Esophagus muscularis mucosa (tissue), 4 donors: Measurements from ENCODE around the gene SLC9A6.

ENCODE experiments used
- EP300 ChIP-seq: sonication (generic); formaldehyde crosslinking; IDR thresholded peaks from one replicate; pipeline ENCODE4 v1.6.1; 2017; ENCODE audit warnings: antibody characterized with exemption
- POLR2A ChIP-seq: fragments of 450-650 bp; IDR thresholded peaks from one replicate; pipeline ENCODE4 v1.6.1; 2017; ENCODE audit warnings: antibody characterized with exemption, moderate library complexity, mild to moderate bottlenecking, low read depth
- POLR2AphosphoS5 ChIP-seq, 2 donors: sonication (generic); formaldehyde crosslinking; IDR thresholded peaks; one replicate each; pipeline ENCODE4 v1.6.1; 2017; ENCODE audit warnings: antibody characterized with exemption in 2 of 2
- TF ChIP-seq, protein P1 (sequence below), 3 experiments: fragments of 200-600 bp in 2 of 3; fragments of 450-650 bp in 1 of 3; sonication (generic) in 2 of 3; IDR thresholded peaks; one replicate each; pipeline ENCODE4 v1.5.1; 2017 to 2019; ENCODE audit warnings: antibody characterized with exemption in 3 of 3, mild to moderate bottlenecking in 2 of 3, moderate library complexity in 1 of 3

DNA sequence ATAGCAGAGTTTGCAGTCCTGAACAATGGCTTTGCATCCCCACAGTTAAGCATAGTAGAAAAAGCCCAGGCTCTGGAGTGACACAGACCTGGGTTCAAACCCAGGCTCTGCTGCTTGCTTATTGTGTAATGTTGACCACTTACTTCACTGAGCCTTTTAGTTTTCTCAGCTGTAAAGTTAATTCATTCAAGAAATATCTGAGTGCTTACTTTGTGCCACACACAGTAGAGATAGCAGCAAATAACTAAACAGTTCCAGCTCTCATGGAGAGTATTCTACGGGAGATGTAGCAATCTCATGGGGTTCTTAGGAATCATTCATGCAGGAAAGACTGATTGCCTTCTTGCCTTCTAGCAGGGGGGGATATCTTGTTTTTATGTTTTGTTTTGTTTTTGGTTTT, 63.2 kb downstream of the SLC9A6 start:
- TF ChIP-seq POLR2A: no peak
- TF ChIP-seq, protein P1, sequence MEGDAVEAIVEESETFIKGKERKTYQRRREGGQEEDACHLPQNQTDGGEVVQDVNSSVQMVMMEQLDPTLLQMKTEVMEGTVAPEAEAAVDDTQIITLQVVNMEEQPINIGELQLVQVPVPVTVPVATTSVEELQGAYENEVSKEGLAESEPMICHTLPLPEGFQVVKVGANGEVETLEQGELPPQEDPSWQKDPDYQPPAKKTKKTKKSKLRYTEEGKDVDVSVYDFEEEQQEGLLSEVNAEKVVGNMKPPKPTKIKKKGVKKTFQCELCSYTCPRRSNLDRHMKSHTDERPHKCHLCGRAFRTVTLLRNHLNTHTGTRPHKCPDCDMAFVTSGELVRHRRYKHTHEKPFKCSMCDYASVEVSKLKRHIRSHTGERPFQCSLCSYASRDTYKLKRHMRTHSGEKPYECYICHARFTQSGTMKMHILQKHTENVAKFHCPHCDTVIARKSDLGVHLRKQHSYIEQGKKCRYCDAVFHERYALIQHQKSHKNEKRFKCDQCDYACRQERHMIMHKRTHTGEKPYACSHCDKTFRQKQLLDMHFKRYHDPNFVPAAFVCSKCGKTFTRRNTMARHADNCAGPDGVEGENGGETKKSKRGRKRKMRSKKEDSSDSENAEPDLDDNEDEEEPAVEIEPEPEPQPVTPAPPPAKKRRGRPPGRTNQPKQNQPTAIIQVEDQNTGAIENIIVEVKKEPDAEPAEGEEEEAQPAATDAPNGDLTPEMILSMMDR (IDR thresholded peaks at IDR 0.05): no peak
- no peak for TF ChIP-seq POLR2AphosphoS5 (IDR thresholded peaks at IDR 0.05)
- TF ChIP-seq EP300: no peak
